Thoracic aorta (tissue), 2 donors: ENCODE results near the gene EVA1C. TPM values are rescaled to one million over a fixed set of nuclear protein-coding genes. Genes with fewer than 3 reads are reported as not detected.

Experiments
- ATAC-seq: fragments of 150-250 bp; one replicate; pipeline ENCODE4 v1.8.0; 2017; ENCODE audit warnings: low read depth; ENCODE audit not compliant: insufficient number of reproducible peaks, low FRiP score
- DNase-seq: peaks from one replicate; pipeline ENCODE4 v3.0.0-alpha.2; 2020; ENCODE audit warnings: low spot score
- H3K27ac ChIP-seq, 2 donors: fragments of 200-600 bp; sonication (generic); 1 replicate in 1 of 2; 2 replicates in 1 of 2; pipeline ENCODE4 v1.5.1; 2016; ENCODE audit warnings: mild to moderate bottlenecking in 2 of 2, moderate library complexity in 2 of 2
- H3K27me3 ChIP-seq: fragments of 200-600 bp; sonication (generic); replicated peaks from 2 replicates; pipeline ENCODE4 v1.6.0; 2016; ENCODE audit warnings: mild to moderate bottlenecking; ENCODE audit not compliant: insufficient read depth
- H3K36me3 ChIP-seq: fragments of 200-600 bp; sonication (generic); one replicate; pipeline ENCODE4 v1.5.1; 2016
- H3K4me1 ChIP-seq, 2 donors: fragments of 200-600 bp; sonication (generic); 1 replicate in 1 of 2; 2 replicates in 1 of 2; pipeline versions ENCODE4 v1.5.1 to v1.6.0; 2016; ENCODE audit warnings: low read depth in 2 of 2, mild to moderate bottlenecking in 1 of 2; ENCODE audit not compliant: control insufficient read depth in 1 of 2
- H3K4me3 ChIP-seq: fragments of 200-600 bp; sonication (generic); 2 replicates; pipeline ENCODE4 v1.5.1; 2016; ENCODE audit warnings: mild to moderate bottlenecking
- H3K9me3 ChIP-seq: fragments of 200-600 bp; sonication (generic); 2 replicates; pipeline ENCODE4 v1.5.1; 2016
- CTCF ChIP-seq: fragments of 200-600 bp; sonication (generic); IDR thresholded peaks from one replicate; pipeline ENCODE4 v1.5.1; 2019; ENCODE audit warnings: antibody characterized with exemption
- total RNA-seq, 2 donors: library from RNA; depleted of rRNA; stranded (reverse); fragments of >200 nt; gene quantifications; one replicate each; pipeline versions ENCODE4 v1.1.0 to v1.2.3, GENCODE V29; 2016

Gene EVA1C
- total RNA-seq, 2 donors from 2014 or later: 81.2 to 115 TPM

DNA sequence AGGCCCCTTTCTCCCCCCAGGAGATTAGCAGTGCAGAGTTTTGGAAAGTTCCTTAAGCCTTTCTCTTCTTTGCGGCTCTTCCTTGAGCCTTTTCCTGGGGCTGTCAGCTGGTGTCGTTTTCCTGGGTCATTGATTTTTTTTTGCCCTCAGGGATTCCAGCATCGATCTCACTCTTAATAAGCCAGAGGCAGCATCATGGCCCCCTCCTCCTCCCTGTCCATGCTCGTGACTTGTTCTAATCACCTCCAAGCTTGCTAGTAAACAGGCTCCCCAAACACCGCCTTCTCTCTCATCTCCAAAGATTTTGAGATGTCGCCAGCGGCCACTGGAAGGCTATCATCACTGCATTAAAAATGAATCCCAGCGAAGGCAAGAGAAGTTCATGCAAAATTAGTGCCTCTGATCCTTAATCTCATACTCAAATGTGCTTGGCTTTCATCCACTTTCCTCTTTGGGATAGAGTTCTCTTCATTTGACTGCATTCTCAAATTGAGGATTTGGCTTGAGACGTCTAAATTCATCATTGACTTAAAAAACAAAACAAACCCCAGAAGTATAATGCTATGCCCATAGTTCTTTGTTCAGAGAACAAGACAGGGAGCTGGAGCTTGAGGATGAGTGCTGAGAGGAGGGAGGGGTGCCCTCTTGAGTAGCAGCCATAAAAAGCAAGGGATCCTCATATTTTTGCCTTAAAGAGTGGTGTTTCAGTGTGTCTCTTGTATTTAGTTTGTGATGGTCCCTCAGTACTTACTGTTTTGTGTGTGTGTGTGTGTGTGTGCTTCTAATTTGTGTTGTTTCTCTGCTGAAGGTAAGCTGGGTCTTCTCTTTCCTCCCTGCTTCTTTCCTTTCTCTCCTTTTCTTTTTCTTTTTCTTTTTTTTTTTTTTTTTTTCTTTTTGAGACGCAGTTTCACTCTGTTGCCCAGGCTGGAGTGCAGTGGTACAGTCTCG lies 3.2 kb downstream of the EVA1C start:
- H3K9me3 ChIP-seq: no peaks in the 10 kb centered on the region
- no peaks in the 10 kb centered on the region for H3K27me3 ChIP-seq
- DNase-seq (no peak), ATAC-seq (no peak)
- peaks cover 26 to 52% of the 10 kb centered on the region in 2 donors for H3K4me1 ChIP-seq
- H3K4me3 ChIP-seq: peak overlapping the region; percentile 97
- H3K36me3 ChIP-seq: no peaks in the 10 kb centered on the region
- H3K27ac ChIP-seq: peak overlapping the region; percentile 21 to 100
- no peak for TF ChIP-seq CTCF

DNA sequence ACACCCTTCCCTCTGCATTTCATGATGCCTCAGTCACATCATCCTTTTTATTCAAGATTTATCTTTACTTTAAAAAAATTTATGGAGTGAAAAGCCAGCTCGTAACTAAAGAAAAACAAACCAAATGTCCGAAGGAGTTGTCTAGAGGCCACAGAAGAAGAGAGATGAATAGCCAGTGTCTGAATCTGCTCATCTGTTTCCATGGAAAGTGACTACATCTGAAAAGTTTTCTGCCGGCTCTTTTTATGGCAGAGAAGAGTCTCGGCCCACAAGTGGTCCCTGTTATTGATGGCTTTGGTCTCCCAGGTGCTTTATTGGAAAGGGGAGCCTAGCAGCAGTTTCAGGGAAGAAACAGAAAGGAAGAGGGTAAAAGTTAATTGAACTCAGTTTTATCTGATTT lies 5.6 kb downstream of the EVA1C start:
- H3K36me3 ChIP-seq: no peaks in the 10 kb centered on the region
- DNase-seq: no peak
- TF ChIP-seq CTCF: no peak
- no peak for ATAC-seq
- no peaks in the 10 kb centered on the region for H3K27me3 ChIP-seq
- H3K4me1 ChIP-seq: peaks cover 22 to 50% of the 10 kb centered on the region in 2 donors
- H3K4me3 ChIP-seq: no peak overlapping the region
- no peaks in the 10 kb centered on the region for H3K9me3 ChIP-seq
- H3K27ac ChIP-seq: no peak overlapping the region

DNA sequence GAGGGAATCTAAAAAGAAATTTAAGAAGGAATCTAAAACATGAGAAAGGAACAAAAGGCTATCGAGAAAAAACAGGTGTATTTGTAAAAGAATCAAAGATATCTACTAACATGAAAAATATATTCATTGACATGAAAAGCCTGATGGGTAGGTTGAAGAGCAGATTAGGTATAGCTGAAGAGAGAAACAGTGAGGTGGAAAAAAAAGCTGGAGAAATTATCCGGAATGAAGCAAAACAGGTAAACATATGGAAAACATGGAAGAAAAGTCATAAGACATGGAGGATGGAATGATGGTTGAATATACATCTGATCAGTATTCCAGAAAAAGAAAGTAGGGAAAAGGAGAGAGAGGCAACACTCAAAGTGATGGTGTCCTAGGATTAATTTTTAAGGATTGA lies 9.6 kb downstream of the EVA1C start:
- no peak for ATAC-seq
- no peaks in the 10 kb centered on the region for H3K9me3 ChIP-seq
- DNase-seq: no peak
- no peaks in the 10 kb centered on the region for H3K36me3 ChIP-seq
- H3K27ac ChIP-seq: no peak overlapping the region
- no peak overlapping the region for H3K4me3 ChIP-seq
- H3K27me3 ChIP-seq: no peaks in the 10 kb centered on the region
- H3K4me1 ChIP-seq: peaks cover 29 to 59% of the 10 kb centered on the region in 2 donors
- TF ChIP-seq CTCF: no peak

- no peaks in the 10 kb centered on the region for H3K36me3 ChIP-seq
- no peak overlapping the region for H3K27ac ChIP-seq
- H3K4me3 ChIP-seq: no peak overlapping the region
- H3K27me3 ChIP-seq: no peaks in the 10 kb centered on the region
- no peaks in the 10 kb centered on the region for H3K9me3 ChIP-seq
- no peak for TF ChIP-seq CTCF
- ATAC-seq (no peak), DNase-seq (no peak)
- H3K4me1 ChIP-seq: peaks cover 28 to 59% of the 10 kb centered on the region in 2 donors
Observed at GRCh38 chr21:32423320-32424190, 11.0 kb downstream of the EVA1C start.

DNA sequence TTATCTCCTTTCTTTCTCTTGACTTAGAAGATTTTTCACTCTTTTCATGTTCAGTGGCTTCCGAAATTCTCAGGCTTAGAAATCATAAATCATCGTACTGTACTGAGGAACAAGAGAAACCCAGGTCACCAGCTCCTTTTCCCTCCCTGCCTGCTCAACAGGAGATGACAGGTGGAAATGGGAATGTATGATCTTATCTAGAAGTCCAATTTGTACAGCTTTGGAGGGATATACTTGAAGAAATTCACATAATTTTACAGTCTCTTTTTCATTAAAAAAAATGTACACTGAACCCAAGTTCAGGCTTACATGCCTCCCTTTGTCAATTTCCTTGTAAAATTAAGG lies 11.7 kb downstream of the EVA1C start:
- H3K27me3 ChIP-seq: no peaks in the 10 kb centered on the region
- H3K9me3 ChIP-seq: no peaks in the 10 kb centered on the region
- H3K4me1 ChIP-seq: peaks cover 28 to 62% of the 10 kb centered on the region in 2 donors
- no peak for TF ChIP-seq CTCF
- no peaks in the 10 kb centered on the region for H3K36me3 ChIP-seq
- ATAC-seq (no peak), DNase-seq (no peak)
- no peak overlapping the region for H3K4me3 ChIP-seq
- no peak overlapping the region for H3K27ac ChIP-seq
